ENCODE measurements around the gene RFX3. TPM values are rescaled to one million over a fixed set of nuclear protein-coding genes. Genes with fewer than 3 reads are reported as not detected.

The RFX3 gene
- total RNA-seq, 1 experiment from 2014 or later, result 5.7 TPM

GRCh38 chr9:3475300-3476020, 50.3 kb downstream of the RFX3 start:
- no TSS peak for BruUV-seq (replicated peaks)
- Histone ChIP-seq H3K4me3 (ENCODE audit: low read depth in 2 of 2, low read length in 2 of 2) (no peak overlapping the region), H3K27ac (ENCODE audit: low read length) (no peak overlapping the region), H3K4me1 (ENCODE audit: control insufficient read depth, insufficient read depth, low read length) (no peaks in the 10 kb centered on the region), H3K9me3 (ENCODE audit: control insufficient read depth, insufficient read depth, low read depth, low read length) (no peaks in the 10 kb centered on the region), H3K36me3 (ENCODE audit: control insufficient read depth, insufficient read depth, low read length) (no peaks in the 10 kb centered on the region), H3K27me3 (ENCODE audit: control insufficient read depth, insufficient read depth, low read length) (no peaks in the 10 kb centered on the region)
- in situ Hi-C loops (cut with HindIII; ENCODE audit: low pct_unique_long_range_greater_than_20kb, low sequenced_read_pairs), result no loop called here
- TF ChIP-seq SIN3A (IDR thresholded peaks at IDR 0.05; ENCODE audit: borderline replicate concordance, insufficient read depth, low read depth, low read length), result no peak
- no peak for TF ChIP-seq CTCF (IDR thresholded peaks at IDR 0.05)
- no peak for TF ChIP-seq POLR2AphosphoS5 (IDR thresholded peaks at IDR 0.05; ENCODE audit: low read depth, low read length)
- TF ChIP-seq TCF7L2 (IDR thresholded peaks at IDR 0.05; ENCODE audit: low read depth, low read length), result no peak
- no peak for TF ChIP-seq REST (IDR thresholded peaks at IDR 0.05; ENCODE audit: insufficient read depth in 1 of 2, low read depth in 2 of 2, low read length in 1 of 2)
- intact Hi-C loops (cut with micrococcal nuclease; ENCODE audit: unreplicated experiment), result no loop called here
- ATAC-seq (no peak), DNase-seq (ENCODE audit: low read depth, low spot score) (no peak)
- POLR2A ChIA-PET, result no interaction called here
- CTCF ChIA-PET, result no interaction called here

- no peak for TF ChIP-seq TCF7L2 (IDR thresholded peaks at IDR 0.05; ENCODE audit: low read depth, low read length)
- no TSS peak for BruUV-seq (replicated peaks)
- intact Hi-C loops (cut with micrococcal nuclease; ENCODE audit: unreplicated experiment), result no loop called here
- CTCF ChIA-PET, result no interaction called here
- H3K9me3 ChIP-seq (ENCODE audit: control insufficient read depth, insufficient read depth, low read depth, low read length), result no peaks in the 10 kb centered on the region
- POLR2A ChIA-PET, result no interaction called here
- no peak overlapping the region for H3K27ac ChIP-seq (ENCODE audit: low read length)
- no peak overlapping the region for H3K4me3 ChIP-seq (ENCODE audit: low read depth in 2 of 2, low read length in 2 of 2)
- no peaks in the 10 kb centered on the region for H3K27me3 ChIP-seq (ENCODE audit: control insufficient read depth, insufficient read depth, low read length)
- no peaks in the 10 kb centered on the region for H3K36me3 ChIP-seq (ENCODE audit: control insufficient read depth, insufficient read depth, low read length)
- DNase-seq (ENCODE audit: low read depth, low spot score), result no peak
- ATAC-seq, result no peak
- in situ Hi-C loops (cut with HindIII; ENCODE audit: low pct_unique_long_range_greater_than_20kb, low sequenced_read_pairs), result no loop called here
- no peaks in the 10 kb centered on the region for H3K4me1 ChIP-seq (ENCODE audit: control insufficient read depth, insufficient read depth, low read length)
These were observed 51.0 kb downstream of the RFX3 start for GRCh38 chr9:3474821-3475220.

DNA sequence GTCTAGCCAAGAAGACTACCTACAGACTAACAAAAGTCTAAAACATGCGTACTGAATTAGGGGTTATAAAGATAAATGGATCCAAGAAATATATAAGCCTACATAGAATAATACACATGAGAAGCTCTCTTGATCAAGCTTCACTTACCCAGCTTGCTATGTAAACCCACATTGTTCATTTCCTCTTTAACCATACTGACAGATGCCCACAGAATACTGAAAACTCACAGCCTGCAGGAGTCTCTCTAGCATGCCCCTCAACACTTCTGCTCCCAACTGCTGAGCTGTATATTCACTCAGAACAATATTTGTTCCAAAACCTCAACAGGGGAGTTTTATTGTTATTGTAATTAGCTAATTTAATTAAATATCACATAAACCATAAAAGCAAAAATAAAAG, 52.4 kb downstream of the RFX3 start:
- in situ Hi-C loops (cut with HindIII; ENCODE audit: low pct_unique_long_range_greater_than_20kb, low sequenced_read_pairs), result no loop called here
- TF ChIP-seq REST (IDR thresholded peaks at IDR 0.05; ENCODE audit: insufficient read depth in 1 of 2, low read depth in 2 of 2, low read length in 1 of 2), result no peak
- TF ChIP-seq SIN3A (IDR thresholded peaks at IDR 0.05; ENCODE audit: borderline replicate concordance, insufficient read depth, low read depth, low read length), result no peak
- TF ChIP-seq CTCF (IDR thresholded peaks at IDR 0.05), result no peak
- no peak for TF ChIP-seq TCF7L2 (IDR thresholded peaks at IDR 0.05; ENCODE audit: low read depth, low read length)
- TF ChIP-seq POLR2AphosphoS5 (IDR thresholded peaks at IDR 0.05; ENCODE audit: low read depth, low read length), result no peak

More for the DNA sequence above, 52.4 kb downstream of the RFX3 start:
- no peaks in the 10 kb centered on the region for H3K9me3 ChIP-seq (ENCODE audit: control insufficient read depth, insufficient read depth, low read depth, low read length)
- no peak for ATAC-seq
- H3K27me3 ChIP-seq (ENCODE audit: control insufficient read depth, insufficient read depth, low read length), result no peaks in the 10 kb centered on the region
- H3K36me3 ChIP-seq (ENCODE audit: control insufficient read depth, insufficient read depth, low read length), result no peaks in the 10 kb centered on the region
- no peak overlapping the region for H3K27ac ChIP-seq (ENCODE audit: low read length)
- H3K4me3 ChIP-seq (ENCODE audit: low read depth in 2 of 2, low read length in 2 of 2), result no peak overlapping the region
- H3K4me1 ChIP-seq (ENCODE audit: control insufficient read depth, insufficient read depth, low read length), result no peaks in the 10 kb centered on the region
- no peak for DNase-seq (ENCODE audit: low read depth, low spot score)
- intact Hi-C loops (cut with micrococcal nuclease; ENCODE audit: unreplicated experiment), result no loop called here
- ChIA-PET CTCF (no interaction called here), POLR2A (interaction anchor here (0.5 kb wide), 1 partner anchor 13 kb away, joined by 3 read pairs; no protein-coding TSS in a partner anchor)
- BruUV-seq (replicated peaks), result no TSS peak

Measured in Panc1 (cell line).